WTC11 (cell line): Measurements from ENCODE around the gene NXPH4. TPM values are rescaled to one million over a fixed set of nuclear protein-coding genes. Genes with fewer than 3 reads are reported as not detected.

Source experiments
- ATAC-seq: fragments of 200-7000 bp; cut with Tn5 transposase; 2 replicates; pipeline ENCODE4 v1.10.0; 2021; ENCODE audit warnings: mild to moderate bottlenecking, moderate library complexity
- CTCF ChIA-PET: fragments of 300-600 bp; sonication (Branson Sonifier 250); formaldehyde crosslinking; loops from one replicate; lab custom pipeline; 2021; ENCODE audit warnings: antibody characterized with exemption; lab: Charles Lee
- POLR2A ChIA-PET: fragments of 350-600 bp; sonication (Branson Sonifier 250); formaldehyde crosslinking; loops from one replicate; lab custom pipeline; 2021; ENCODE audit warnings: antibody characterized with exemption; lab: Charles Lee
- DNase-seq: peaks from one replicate; pipeline ENCODE4 v3.0.0; 2021; ENCODE audit warnings: low spot score
- H3K27ac Mint-ChIP-seq: 2 replicates; pipeline ENCODE4 v1.8.0; 2021; ENCODE audit warnings: mixed read lengths
- H3K27me3 Mint-ChIP-seq: 2 replicates; pipeline ENCODE4 v1.8.0; 2021; ENCODE audit warnings: low read depth, mild to moderate bottlenecking, moderate library complexity, mixed read lengths
- H3K36me3 Mint-ChIP-seq: 2 replicates; pipeline ENCODE4 v1.8.0; 2021; ENCODE audit warnings: mixed read lengths
- H3K4me1 Mint-ChIP-seq: 2 replicates; pipeline ENCODE4 v1.8.0; 2022; ENCODE audit warnings: mixed read lengths
- H3K4me3 Mint-ChIP-seq: 2 replicates; pipeline ENCODE4 v1.8.0; 2021; ENCODE audit warnings: mild to moderate bottlenecking, moderate library complexity, mixed read lengths
- H3K9me3 Mint-ChIP-seq: 2 replicates; pipeline ENCODE4 v1.8.0; 2021; ENCODE audit warnings: mixed read lengths
- ATF2 ChIP-seq: sonication (generic); formaldehyde crosslinking; IDR thresholded peaks from 2 replicates; pipeline ENCODE4 v1.8.1; 2022; ENCODE audit warnings: low read depth, missing genetic modification reagents, borderline replicate concordance
- CREM ChIP-seq: sonication (generic); formaldehyde crosslinking; IDR thresholded peaks from 2 replicates; pipeline ENCODE4 v1.8.1; 2022; ENCODE audit warnings: mild to moderate bottlenecking, missing genetic modification reagents, moderate library complexity
- CTCF ChIP-seq: fragments of 200-600 bp; IDR thresholded peaks from 2 replicates; pipeline ENCODE4 v1.8.0; 2022; ENCODE audit warnings: antibody characterized with exemption
- EMX1 ChIP-seq: fragments of 250-450 bp; sonication (Bioruptor Pico); IDR thresholded peaks from 2 replicates; pipeline ENCODE4 v1.8.0; 2021; ENCODE audit warnings: mild to moderate bottlenecking
- ERG ChIP-seq: fragments of 250-450 bp; sonication (Bioruptor Pico); IDR thresholded peaks from 2 replicates; pipeline ENCODE4 v1.8.0; 2021; ENCODE audit warnings: mild to moderate bottlenecking
- FOXK1 ChIP-seq: sonication (generic); formaldehyde crosslinking; IDR thresholded peaks from 2 replicates; pipeline ENCODE4 v1.8.0; 2022; ENCODE audit warnings: mild to moderate bottlenecking, moderate library complexity, missing genetic modification reagents
- GTF2I ChIP-seq: fragments of 250-450 bp; sonication (Bioruptor Pico); conservative IDR thresholded peaks from 2 replicates; pipeline ENCODE4 v1.4.0; 2021; ENCODE audit warnings: mild to moderate bottlenecking
- HMGXB4 ChIP-seq: sonication (generic); formaldehyde crosslinking; IDR thresholded peaks from 2 replicates; pipeline ENCODE4 v1.8.1; 2023; ENCODE audit warnings: mild to moderate bottlenecking, moderate library complexity, missing genetic modification reagents
- NFATC4 ChIP-seq: fragments of 250-450 bp; sonication (Bioruptor Pico); IDR thresholded peaks from 2 replicates; pipeline ENCODE4 v1.9.0; 2021; ENCODE audit warnings: mild to moderate bottlenecking
- NR2C2 ChIP-seq: sonication (generic); formaldehyde crosslinking; IDR thresholded peaks from 2 replicates; pipeline ENCODE4 v1.8.0; 2022; ENCODE audit warnings: mild to moderate bottlenecking, missing genetic modification reagents
- SP1 ChIP-seq: sonication (generic); formaldehyde crosslinking; conservative IDR thresholded peaks from 2 replicates; pipeline ENCODE4 v1.8.1; 2022; ENCODE audit warnings: missing genetic modification reagents
- TP53 ChIP-seq: sonication (generic); formaldehyde crosslinking; IDR thresholded peaks from 2 replicates; pipeline ENCODE4 v1.8.1; 2023; ENCODE audit warnings: mild to moderate bottlenecking, missing genetic modification reagents
- USF2 ChIP-seq: sonication (generic); formaldehyde crosslinking; IDR thresholded peaks from 2 replicates; pipeline ENCODE4 v1.8.1; 2023; ENCODE audit warnings: mild to moderate bottlenecking, missing genetic modification reagents, moderate library complexity
- ZBTB43 ChIP-seq: sonication (generic); formaldehyde crosslinking; IDR thresholded peaks from 2 replicates; pipeline ENCODE4 v1.8.1; 2023; ENCODE audit warnings: mild to moderate bottlenecking, missing genetic modification reagents
- ZNF425 ChIP-seq: fragments of 250-450 bp; sonication (Bioruptor Pico); conservative IDR thresholded peaks from 2 replicates; pipeline ENCODE4 v1.9.0; 2021; ENCODE audit warnings: mild to moderate bottlenecking
- total RNA-seq: library from RNA; stranded (reverse); gene quantifications from 3 replicates; pipeline ENCODE4 v1.2.3, GENCODE V29; 2021

Gene NXPH4
- total RNA-seq, 1 experiment from 2014 or later = 4.9 TPM

- CTCF ChIA-PET = no interaction called here
- H3K36me3 Mint-ChIP-seq = peaks cover 54% of the 10 kb centered on the region
These were observed 12.8 kb upstream of the NXPH4 start for GRCh38 chr12:57203791-57204190.

GRCh38 chr12:57204454-57204853 is 12.1 kb upstream of the NXPH4 start:
- ChIA-PET POLR2A (no interaction called here), CTCF (no interaction called here)
- no peak overlapping the region for H3K4me3 Mint-ChIP-seq
- H3K36me3 Mint-ChIP-seq = peaks cover 58% of the 10 kb centered on the region
- no peaks in the 10 kb centered on the region for H3K9me3 Mint-ChIP-seq
- no peaks in the 10 kb centered on the region for H3K27me3 Mint-ChIP-seq
- no peak overlapping the region for H3K27ac Mint-ChIP-seq
- no peak for TF ChIP-seq ZBTB43 (CRISPR knock-in tag)
- no peak for TF ChIP-seq CREM (CRISPR knock-in tag)
- TF ChIP-seq NR2C2 = no peak
- TF ChIP-seq NFATC4 = no peak
- ATAC-seq (no peak), DNase-seq (no peak)
- H3K4me1 Mint-ChIP-seq = no peaks in the 10 kb centered on the region

More at GRCh38 chr12:57203791-57204190, 12.8 kb upstream of the NXPH4 start:
- TF ChIP-seq USF2 (CRISPR knock-in tag) = no peak
- Mint-ChIP-seq H3K4me3 (no peak overlapping the region), H3K27ac (no peak overlapping the region), H3K27me3 (no peaks in the 10 kb centered on the region), H3K9me3 (no peaks in the 10 kb centered on the region), H3K4me1 (no peaks in the 10 kb centered on the region)
- ATAC-seq (no peak), DNase-seq (no peak)
- POLR2A ChIA-PET = no interaction called here

- Mint-ChIP-seq H3K27me3 (no peaks in the 10 kb centered on the region), H3K36me3 (peaks cover 56% of the 10 kb centered on the region), H3K4me1 (no peaks in the 10 kb centered on the region), H3K27ac (no peak overlapping the region), H3K4me3 (no peak overlapping the region), H3K9me3 (no peaks in the 10 kb centered on the region)
- ChIA-PET CTCF (no interaction called here), POLR2A (no interaction called here)
- DNase-seq (no peak), ATAC-seq (no peak)
- TF ChIP-seq GTF2I (CRISPR knock-in tag) (no peak), FOXK1 (CRISPR knock-in tag) (no peak), HMGXB4 (CRISPR knock-in tag) (no peak), CTCF (no peak), ZBTB43 (CRISPR knock-in tag) (no peak), ATF2 (CRISPR knock-in tag) (no peak), ZNF425 (CRISPR knock-in tag) (no peak), SP1 (CRISPR knock-in tag) (no peak), ERG (CRISPR knock-in tag) (no peak), EMX1 (no peak), NFATC4 (no peak), CREM (CRISPR knock-in tag) (no peak), TP53 (CRISPR knock-in tag) (no peak)
These were observed 11.4 kb upstream of the NXPH4 start for GRCh38 chr12:57205186-57205585.
